GM12873 (cell line): ENCODE data around the gene NFAT5.

Experiments used
- CTCF ChIP-seq: IDR thresholded peaks from 2 replicates; pipeline ENCODE4 v1.5.1; 2012; ENCODE audit warnings: low read depth, mild to moderate bottlenecking, moderate library complexity, low read length, control low read depth; ENCODE audit not compliant: insufficient read depth; ENCODE audit errors: missing control alignments

Gene NFAT5

GRCh38 chr16:69542974-69543373 lies 22.8 kb upstream of the NFAT5 start:
- TF ChIP-seq CTCF, result no peak

DNA sequence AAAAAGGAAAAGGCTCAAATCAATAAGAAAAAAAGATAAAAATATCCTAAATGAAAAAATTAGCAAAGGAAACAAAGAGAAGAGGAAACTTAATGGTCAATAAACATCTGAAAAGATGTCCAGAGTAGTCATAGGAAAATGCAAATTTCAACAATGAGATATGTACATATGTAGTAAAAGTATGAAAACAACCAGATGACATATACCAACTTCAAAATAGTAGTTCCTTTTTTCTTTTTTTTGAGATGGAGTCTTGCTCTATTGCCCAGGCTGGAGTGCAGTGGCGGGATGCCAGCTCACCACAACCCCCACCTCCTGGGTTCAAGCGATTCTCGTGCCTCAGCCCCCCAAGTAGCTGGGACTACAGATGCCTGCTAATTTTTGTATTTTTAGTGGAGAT lies 21.7 kb upstream of the NFAT5 start:
- no peak for TF ChIP-seq CTCF

DNA sequence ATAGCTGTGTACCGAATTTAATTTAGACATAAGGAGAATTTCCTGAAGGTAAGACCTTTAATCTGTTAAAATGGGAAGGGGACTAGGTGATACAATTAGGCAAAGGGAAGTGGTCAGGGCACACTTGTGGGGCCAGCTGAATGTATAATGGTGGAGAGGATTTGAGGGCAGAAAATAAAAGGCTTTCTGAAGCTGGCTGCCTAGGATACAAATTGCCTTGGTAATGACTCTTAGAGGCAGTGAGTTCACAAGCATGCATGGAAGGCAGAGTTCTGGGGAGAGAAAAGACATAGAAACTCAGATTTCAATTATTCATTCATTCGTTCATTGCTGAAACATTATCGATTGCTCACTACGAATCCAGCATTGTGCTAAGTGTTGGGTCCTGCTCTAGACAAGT lies 12.4 kb upstream of the NFAT5 start:
- TF ChIP-seq CTCF, result no peak

GRCh38 chr16:69554495-69554894 lies 11.3 kb upstream of the NFAT5 start:
- no peak for TF ChIP-seq CTCF

DNA sequence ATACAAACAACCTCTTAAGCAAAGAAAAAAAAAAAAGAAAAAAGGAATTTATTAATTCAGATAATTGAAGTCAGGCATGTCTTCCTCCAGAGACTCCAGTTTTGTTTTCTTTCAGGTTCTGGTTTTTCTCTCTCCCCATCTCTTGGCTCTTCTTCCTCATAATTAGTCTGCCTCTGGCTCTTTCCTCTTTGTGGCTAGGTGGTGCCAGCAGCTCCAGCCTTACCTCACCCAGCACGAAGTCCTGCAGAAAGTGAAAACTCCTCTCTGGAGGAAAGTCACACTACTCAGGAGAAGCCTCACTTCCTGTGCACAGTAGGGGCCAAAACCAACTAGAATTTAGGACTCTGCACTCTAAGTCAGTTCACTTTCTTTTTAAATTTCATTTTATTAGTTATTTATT lies 10.3 kb upstream of the NFAT5 start:
- no peak for TF ChIP-seq CTCF

DNA sequence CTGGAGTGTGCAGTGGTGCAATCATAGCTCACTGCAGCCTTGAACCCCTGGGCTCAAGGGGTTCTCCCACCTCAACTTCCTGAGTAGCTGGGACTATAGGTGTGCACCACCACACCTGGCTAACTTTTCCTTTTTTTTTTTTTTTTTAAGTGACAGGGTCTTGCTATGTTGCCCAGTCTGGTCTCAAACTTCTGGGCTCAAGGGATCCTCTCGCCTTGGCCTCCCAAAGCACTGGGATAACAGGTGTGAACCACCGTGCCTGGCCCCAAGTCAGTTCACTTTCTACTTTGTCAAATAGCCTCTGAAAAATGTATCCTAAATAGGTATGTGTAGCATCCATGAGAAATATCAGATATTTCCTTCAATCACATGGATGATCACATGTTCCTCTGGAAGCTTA lies 9.9 kb upstream of the NFAT5 start:
- no peak for TF ChIP-seq CTCF

- no peak for TF ChIP-seq CTCF
Measured at GRCh38 chr16:69559164-69559563, 6.6 kb upstream of the NFAT5 start.

DNA sequence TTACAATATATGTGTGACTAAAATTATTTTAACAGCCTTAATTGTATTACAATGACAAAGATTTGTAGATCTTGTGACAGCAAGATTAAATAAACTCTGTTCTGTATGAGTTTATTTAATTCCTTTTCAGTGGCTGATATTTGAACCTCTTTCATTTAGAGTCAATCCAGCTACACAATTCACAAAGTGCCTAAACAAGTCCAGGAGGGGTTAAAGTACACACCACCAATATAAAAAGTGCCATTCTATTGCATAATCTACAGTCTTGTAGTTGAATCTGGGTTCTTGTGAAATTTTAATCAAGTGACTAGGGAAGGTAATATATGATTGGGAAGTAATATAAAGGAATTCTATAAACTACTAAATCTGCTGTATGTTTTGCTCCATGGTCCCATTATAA lies 3.9 kb upstream of the NFAT5 start:
- no peak for TF ChIP-seq CTCF
